ENCODE measurements around the gene VPS16.

The VPS16 gene

GRCh38 chr20:2859330-2860121 lies 19.0 kb downstream of the VPS16 start:
- Histone ChIP-seq H3K4me2 (no peak overlapping the region), H3K27ac (no peak overlapping the region), H3K79me2 (ENCODE audit: insufficient read depth, low read depth) (no peaks in the 10 kb centered on the region), H3K4me3 (IDR thresholded peaks at IDR 0.05; ENCODE audit: insufficient read depth, low read depth, low read length) (no peak overlapping the region), H4K20me1 (ENCODE audit: insufficient read depth) (no peaks in the 10 kb centered on the region), H3K4me1 (ENCODE audit: low read depth, poor library complexity, severe bottlenecking) (no peaks in the 10 kb centered on the region), H3K27me3 (ENCODE audit: insufficient read depth, low read depth) (no peaks in the 10 kb centered on the region), H3K9ac (no peak overlapping the region), H3K36me3 (ENCODE audit: insufficient read depth) (no peaks in the 10 kb centered on the region), H2AFZ (ENCODE audit: low read depth) (no peak overlapping the region)
- TF ChIP-seq CTCF (conservative IDR thresholded peaks at IDR 0.05; ENCODE audit: low read depth, low read length) = no peak

- H2AFZ ChIP-seq (ENCODE audit: low read depth) = no peak overlapping the region
- no peaks in the 10 kb centered on the region for H4K20me1 ChIP-seq (ENCODE audit: insufficient read depth)
- H3K9ac ChIP-seq = no peak overlapping the region
- no peak overlapping the region for H3K27ac ChIP-seq
- no peaks in the 10 kb centered on the region for H3K79me2 ChIP-seq (ENCODE audit: insufficient read depth, low read depth)
- no peak overlapping the region for H3K4me3 ChIP-seq (IDR thresholded peaks at IDR 0.05; ENCODE audit: insufficient read depth, low read depth, low read length)
- no peaks in the 10 kb centered on the region for H3K36me3 ChIP-seq (ENCODE audit: insufficient read depth)
- H3K4me1 ChIP-seq (ENCODE audit: low read depth, poor library complexity, severe bottlenecking) = no peaks in the 10 kb centered on the region
- H3K27me3 ChIP-seq (ENCODE audit: insufficient read depth, low read depth) = no peaks in the 10 kb centered on the region
- no peak overlapping the region for H3K4me2 ChIP-seq
- no peak for TF ChIP-seq CTCF (conservative IDR thresholded peaks at IDR 0.05; ENCODE audit: low read depth, low read length)
These were observed 24.1 kb downstream of the VPS16 start for GRCh38 chr20:2864626-2865025.

GRCh38 chr20:2865101-2865500 lies 24.6 kb downstream of the VPS16 start:
- Histone ChIP-seq H3K36me3 (ENCODE audit: insufficient read depth) (no peaks in the 10 kb centered on the region), H4K20me1 (ENCODE audit: insufficient read depth) (no peaks in the 10 kb centered on the region), H3K27me3 (ENCODE audit: insufficient read depth, low read depth) (no peaks in the 10 kb centered on the region), H3K4me3 (IDR thresholded peaks at IDR 0.05; ENCODE audit: insufficient read depth, low read depth, low read length) (no peak overlapping the region), H2AFZ (ENCODE audit: low read depth) (no peak overlapping the region), H3K9ac (no peak overlapping the region), H3K4me1 (ENCODE audit: low read depth, poor library complexity, severe bottlenecking) (no peaks in the 10 kb centered on the region), H3K27ac (no peak overlapping the region), H3K4me2 (no peak overlapping the region), H3K79me2 (ENCODE audit: insufficient read depth, low read depth) (no peaks in the 10 kb centered on the region)
- no peak for TF ChIP-seq CTCF (conservative IDR thresholded peaks at IDR 0.05; ENCODE audit: low read depth, low read length)

GRCh38 chr20:2865630-2866029 lies 25.1 kb downstream of the VPS16 start:
- no peaks in the 10 kb centered on the region for H4K20me1 ChIP-seq (ENCODE audit: insufficient read depth)
- no peak overlapping the region for H3K9ac ChIP-seq
- no peak overlapping the region for H2AFZ ChIP-seq (ENCODE audit: low read depth)
- no peaks in the 10 kb centered on the region for H3K36me3 ChIP-seq (ENCODE audit: insufficient read depth)
- H3K27ac ChIP-seq = no peak overlapping the region
- H3K4me1 ChIP-seq (ENCODE audit: low read depth, poor library complexity, severe bottlenecking) = no peaks in the 10 kb centered on the region
- no peak overlapping the region for H3K4me2 ChIP-seq
- H3K4me3 ChIP-seq (IDR thresholded peaks at IDR 0.05; ENCODE audit: insufficient read depth, low read depth, low read length) = no peak overlapping the region
- no peak for TF ChIP-seq CTCF (conservative IDR thresholded peaks at IDR 0.05; ENCODE audit: low read depth, low read length)
- no peaks in the 10 kb centered on the region for H3K79me2 ChIP-seq (ENCODE audit: insufficient read depth, low read depth)
- H3K27me3 ChIP-seq (ENCODE audit: insufficient read depth, low read depth) = no peaks in the 10 kb centered on the region
